Immature natural killer cell (primary cell): ENCODE results near the gene OPN1MW. TPM values are rescaled to one million over a fixed set of nuclear protein-coding genes. Genes with fewer than 3 reads are reported as not detected.
"Not testable (repeated sequence)": the region's sequence is repeated elsewhere in the genome, so short reads cannot be mapped to it uniquely, and the experiment has no call there.

ENCODE experiments used
- DNase-seq, 3 donors: peaks; one replicate each; pipeline ENCODE4 v3.0.0; 2022; ENCODE audit warnings: mixed read lengths in 1 of 3
- H3K27ac Mint-ChIP-seq, 6 donors: one replicate each; pipeline ENCODE4 v1.8.0; 2020; ENCODE audit warnings: mixed read lengths in 6 of 6, mild to moderate bottlenecking in 5 of 6, inconsistent platforms in 4 of 6, moderate library complexity in 3 of 6
- H3K27me3 Mint-ChIP-seq, 3 donors: one replicate each; pipeline ENCODE4 v1.8.0; 2020 to 2021; ENCODE audit warnings: low read depth in 3 of 3, mild to moderate bottlenecking in 3 of 3, mixed read lengths in 3 of 3, moderate library complexity in 3 of 3, inconsistent platforms in 1 of 3
- H3K36me3 Mint-ChIP-seq, 3 donors: one replicate each; pipeline ENCODE4 v1.8.0; 2020; ENCODE audit warnings: mixed read lengths in 3 of 3, inconsistent platforms in 2 of 3, mild to moderate bottlenecking in 2 of 3
- H3K4me1 Mint-ChIP-seq, 2 donors: one replicate each; pipeline ENCODE4 v1.8.0; 2020; ENCODE audit warnings: inconsistent platforms in 2 of 2, mild to moderate bottlenecking in 2 of 2, mixed read lengths in 2 of 2, moderate library complexity in 1 of 2
- H3K4me3 Mint-ChIP-seq, 5 donors: one replicate each; pipeline ENCODE4 v1.8.0; 2020; ENCODE audit warnings: mild to moderate bottlenecking in 5 of 5, mixed read lengths in 5 of 5, inconsistent platforms in 3 of 5, moderate library complexity in 3 of 5
- H3K9me3 Mint-ChIP-seq, 6 donors: one replicate each; pipeline ENCODE4 v1.8.0; 2020; ENCODE audit warnings: mild to moderate bottlenecking in 6 of 6, mixed read lengths in 6 of 6, inconsistent platforms in 4 of 6, moderate library complexity in 3 of 6
- polyA plus RNA-seq, 3 donors: library from polyadenylated mRNA; unstranded; fragments of 300-500 nt; fragmentation: Illumina TruSeq; gene quantifications; one replicate each; pipeline ENCODE4 v1.2.3, GENCODE V29; 2021

OPN1MW gene
- polyA plus RNA-seq, 3 donors from 2014 or later = not detected

DNA sequence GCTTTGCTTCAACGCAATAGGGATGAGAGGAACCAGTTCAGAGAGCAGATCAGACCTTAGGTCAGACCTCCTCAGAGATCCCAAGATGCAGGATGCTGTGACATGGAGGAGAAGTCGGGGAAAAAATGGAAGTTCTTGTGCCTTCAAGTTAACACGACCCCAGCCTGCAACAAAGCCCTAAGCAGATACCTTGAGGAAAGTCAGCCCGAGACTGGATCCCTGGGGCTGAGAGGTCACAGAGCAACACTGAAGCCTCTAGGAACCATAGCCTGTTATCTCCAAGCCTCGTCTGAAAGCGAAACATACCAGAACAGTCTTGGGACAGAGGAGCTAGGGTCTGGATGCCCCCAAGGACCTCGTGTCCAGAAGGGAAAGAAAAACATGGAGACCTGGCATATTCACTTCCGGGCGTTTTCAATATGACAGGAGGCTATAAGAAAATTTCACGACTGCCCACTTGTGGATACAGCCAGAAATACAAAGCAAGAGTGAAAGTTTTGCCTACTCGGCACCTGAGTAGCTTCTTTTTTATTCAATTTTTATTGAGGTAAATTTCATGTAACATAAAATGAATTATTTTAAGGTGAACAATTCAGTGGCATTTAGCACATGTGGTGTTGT is 56.7 kb downstream of the OPN1MW start:
- not testable (repeated sequence) for H3K36me3 Mint-ChIP-seq, DNase-seq, H3K27me3 Mint-ChIP-seq, H3K4me3 Mint-ChIP-seq, H3K9me3 Mint-ChIP-seq, H3K4me1 Mint-ChIP-seq
- H3K27ac Mint-ChIP-seq = peak overlapping the region in 1 of 6 donors; percentile 57

DNA sequence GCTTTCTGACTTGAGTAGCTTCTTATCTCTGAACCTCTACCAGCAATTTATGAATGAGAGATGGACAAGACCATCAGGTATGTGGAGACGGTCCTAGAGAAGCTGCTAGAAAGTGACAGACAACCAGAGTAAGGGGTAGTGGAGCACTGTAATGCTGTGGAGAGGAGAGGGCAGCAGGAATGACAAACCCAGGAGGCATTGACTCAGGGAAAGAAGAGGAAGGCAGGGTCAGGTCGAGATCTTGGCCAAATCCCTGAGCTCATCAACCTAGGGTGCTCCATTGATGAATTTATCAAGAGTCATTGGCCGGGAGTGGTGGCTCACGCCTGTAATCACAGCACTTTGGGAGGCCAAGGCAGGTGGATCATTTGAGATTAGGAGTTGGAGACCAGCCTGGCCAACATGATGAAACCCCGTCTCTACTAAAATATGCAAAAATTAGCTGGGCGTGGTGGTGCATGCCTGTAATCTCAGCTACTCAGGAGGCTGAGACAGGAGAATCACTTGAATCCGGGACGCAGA is 57.6 kb downstream of the OPN1MW start:
- not testable (repeated sequence) for H3K4me3 Mint-ChIP-seq, DNase-seq, H3K27me3 Mint-ChIP-seq, H3K9me3 Mint-ChIP-seq, H3K36me3 Mint-ChIP-seq, H3K4me1 Mint-ChIP-seq
- peak overlapping the region in 5 of 6 donors; percentile 55 to 82 (median 75) for H3K27ac Mint-ChIP-seq

Other genes with a start within 250 kb of the OPN1MW start
- gene NAA10, start 247.6 kb upstream of the OPN1MW start, polyA plus RNA-seq = 100 to 1,000 TPM in 2 of 3 donors, 10 to 100 TPM in 1; 70.6 to 126 (median 104) TPM
- 1 to 10 TPM in 1 of 3 donors, under 1 TPM in 1, not detected in 1; 0.93 to 3.1 TPM for gene RENBP, start 238.0 kb upstream of the OPN1MW start, polyA plus RNA-seq
- gene HCFC1, start 210.8 kb upstream of the OPN1MW start, polyA plus RNA-seq = 10 to 100 TPM in 1 of 3 donors, 1 to 10 TPM in 2; 1.0 to 14.6 (median 2.9) TPM
- 10 to 100 TPM in 1 of 3 donors, 1 to 10 TPM in 2; 4.1 to 17.5 (median 5.2) TPM for gene TMEM187, start 209.8 kb upstream of the OPN1MW start, polyA plus RNA-seq
- gene IRAK1, start 162.7 kb upstream of the OPN1MW start, polyA plus RNA-seq = 10 to 100 TPM; 39.0 to 81.9 (median 46.6) TPM
- 10 to 100 TPM; 11.4 to 31.5 (median 18.3) TPM for gene MECP2, start 84.9 kb upstream of the OPN1MW start, polyA plus RNA-seq
- not detected for gene OPN1LW, start 38.4 kb upstream of the OPN1MW start, polyA plus RNA-seq
- gene OPN1MW2, start 37.2 kb downstream of the OPN1MW start, polyA plus RNA-seq = not detected
- gene OPN1MW3, start 75.0 kb downstream of the OPN1MW start, polyA plus RNA-seq = under 1 TPM in 2 of 3 donors, not detected in 1; 0.16 to 0.19 TPM
- gene TEX28, start 112.5 kb downstream of the OPN1MW start, polyA plus RNA-seq = under 1 TPM in 1 of 3 donors, not detected in 2; 0.46 TPM
- 100 to 1,000 TPM in 1 of 3 donors, 10 to 100 TPM in 2; 58.7 to 282 (median 69.8) TPM for gene TKTL1, start 113.2 kb downstream of the OPN1MW start, polyA plus RNA-seq
- 1,000 to 10,000 TPM in 1 of 3 donors, 100 to 1,000 TPM in 2; 135 to 1,231 (median 241) TPM for gene FLNA, start 192.0 kb downstream of the OPN1MW start, polyA plus RNA-seq
- 10 to 100 TPM; 27.2 to 31.2 (median 28.9) TPM for gene EMD, start 196.7 kb downstream of the OPN1MW start, polyA plus RNA-seq
- 1,000 to 10,000 TPM; 2,085 to 3,021 (median 2,819) TPM for gene RPL10, start 215.8 kb downstream of the OPN1MW start, polyA plus RNA-seq
- 10 to 100 TPM; 14.1 to 21.1 (median 17.8) TPM for gene DNASE1L1, start 226.7 kb downstream of the OPN1MW start, polyA plus RNA-seq
- 10 to 100 TPM; 24.9 to 39.2 (median 32.4) TPM for gene TAFAZZIN, start 228.9 kb downstream of the OPN1MW start, polyA plus RNA-seq
- 100 to 1,000 TPM in 2 of 3 donors, 10 to 100 TPM in 1; 98.3 to 193 (median 154) TPM for gene ATP6AP1, start 246.1 kb downstream of the OPN1MW start, polyA plus RNA-seq